Tibial artery (tissue), 4 donors: ENCODE measurements around the gene IFT74.

Source experiments
- DNase-seq, 2 donors: peaks; one replicate each; pipeline ENCODE4 v3.0.0-alpha.2; 2019
- H3K27ac ChIP-seq, 2 donors: fragments of 200-600 bp; sonication (generic) in 1 of 2; 1 replicate in 1 of 2; 2 replicates in 1 of 2; pipeline ENCODE4 v1.5.1; 2018 to 2019; ENCODE audit warnings: mild to moderate bottlenecking in 1 of 2
- H3K27me3 ChIP-seq, 2 donors: fragments of 200-600 bp; sonication (generic) in 1 of 2; one replicate each; pipeline versions ENCODE4 v1.5.1 to v1.6.0; 2016 to 2019
- H3K36me3 ChIP-seq, 3 donors: fragments of 200-600 bp; sonication (generic) in 2 of 3; one replicate each; pipeline ENCODE4 v1.5.1; 2016 to 2019; ENCODE audit warnings: mild to moderate bottlenecking in 2 of 3
- H3K4me1 ChIP-seq, 4 donors: fragments of 200-600 bp; sonication (generic) in 2 of 4; 1 replicate in 3 of 4; 2 replicates in 1 of 4; pipeline ENCODE4 v1.5.1; 2016 to 2019
- H3K4me3 ChIP-seq, 2 donors: fragments of 200-600 bp; sonication (generic) in 1 of 2; 1 replicate in 1 of 2; 2 replicates in 1 of 2; pipeline ENCODE4 v1.5.1; 2018 to 2019; ENCODE audit warnings: mild to moderate bottlenecking in 2 of 2
- H3K9me3 ChIP-seq, 3 donors: fragments of 200-600 bp; sonication (generic) in 1 of 3; one replicate each; pipeline ENCODE4 v1.5.1; 2016 to 2019
- intact Hi-C: fragments of 100-400 bp; cut with DNase I; formaldehyde crosslinking; loops from one replicate; pipeline ENCODE4 v1.15.0; 2023; ENCODE audit warnings: low total_unique reads
- TF ChIP-seq, protein P1 (sequence below), 2 experiments: fragments of 200-600 bp in 1 of 2; fragments of 450-650 bp in 1 of 2; IDR thresholded peaks; one replicate each; pipeline ENCODE4 v1.5.1; 2017 to 2019; ENCODE audit warnings: antibody characterized with exemption in 2 of 2, mild to moderate bottlenecking in 1 of 2, moderate library complexity in 1 of 2

The IFT74 gene

DNA sequence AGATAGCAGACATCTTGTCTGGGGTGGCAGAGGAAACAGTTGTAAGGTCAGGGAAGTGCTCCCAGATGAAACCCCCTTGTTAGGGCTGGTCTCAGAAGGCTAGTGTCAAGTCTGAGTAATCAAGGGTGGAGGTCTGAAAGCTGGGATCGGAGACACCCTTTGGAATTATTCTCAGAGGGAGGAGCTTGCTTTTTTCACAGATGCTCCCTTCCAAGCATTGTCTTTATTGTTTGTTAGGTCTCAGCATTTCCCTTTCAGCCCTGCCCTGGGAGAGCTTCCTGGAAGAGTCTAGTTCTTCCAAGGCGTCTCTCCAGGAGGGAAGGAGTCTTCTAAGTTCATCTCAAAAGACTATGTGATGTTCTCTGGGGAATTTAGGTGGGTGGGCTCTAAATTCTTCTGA lies 156.0 kb downstream of the IFT74 start:
- intact Hi-C loops = no loop called here

More for the DNA sequence above, 156.0 kb downstream of the IFT74 start:
- H3K4me1 ChIP-seq = peaks cover 0 to 6% (median 2%) of the 10 kb centered on the region in 4 donors
- no peak overlapping the region for H3K4me3 ChIP-seq
- no peaks in the 10 kb centered on the region for H3K27me3 ChIP-seq
- no peak overlapping the region for H3K27ac ChIP-seq
- DNase-seq = no peak
- H3K9me3 ChIP-seq = no peaks in the 10 kb centered on the region
- H3K36me3 ChIP-seq = no peaks in the 10 kb centered on the region
- TF ChIP-seq, protein P1, sequence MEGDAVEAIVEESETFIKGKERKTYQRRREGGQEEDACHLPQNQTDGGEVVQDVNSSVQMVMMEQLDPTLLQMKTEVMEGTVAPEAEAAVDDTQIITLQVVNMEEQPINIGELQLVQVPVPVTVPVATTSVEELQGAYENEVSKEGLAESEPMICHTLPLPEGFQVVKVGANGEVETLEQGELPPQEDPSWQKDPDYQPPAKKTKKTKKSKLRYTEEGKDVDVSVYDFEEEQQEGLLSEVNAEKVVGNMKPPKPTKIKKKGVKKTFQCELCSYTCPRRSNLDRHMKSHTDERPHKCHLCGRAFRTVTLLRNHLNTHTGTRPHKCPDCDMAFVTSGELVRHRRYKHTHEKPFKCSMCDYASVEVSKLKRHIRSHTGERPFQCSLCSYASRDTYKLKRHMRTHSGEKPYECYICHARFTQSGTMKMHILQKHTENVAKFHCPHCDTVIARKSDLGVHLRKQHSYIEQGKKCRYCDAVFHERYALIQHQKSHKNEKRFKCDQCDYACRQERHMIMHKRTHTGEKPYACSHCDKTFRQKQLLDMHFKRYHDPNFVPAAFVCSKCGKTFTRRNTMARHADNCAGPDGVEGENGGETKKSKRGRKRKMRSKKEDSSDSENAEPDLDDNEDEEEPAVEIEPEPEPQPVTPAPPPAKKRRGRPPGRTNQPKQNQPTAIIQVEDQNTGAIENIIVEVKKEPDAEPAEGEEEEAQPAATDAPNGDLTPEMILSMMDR (IDR thresholded peaks at IDR 0.05) = no peak
